CD4-positive, alpha-beta T cell treated with Interleukin-2 at 100 ng/mL for 4 hours (primary cell): Measurements from ENCODE around the gene PDZD7.
A peak's percentile ranks its signal among the peaks of the same experiment; 100 is the strongest.

ENCODE experiments used
- DNase-seq: peaks from one replicate; pipeline ENCODE4 v3.0.0-alpha.2; 2020; ENCODE audit warnings: low spot score

The PDZD7 gene

DNA sequence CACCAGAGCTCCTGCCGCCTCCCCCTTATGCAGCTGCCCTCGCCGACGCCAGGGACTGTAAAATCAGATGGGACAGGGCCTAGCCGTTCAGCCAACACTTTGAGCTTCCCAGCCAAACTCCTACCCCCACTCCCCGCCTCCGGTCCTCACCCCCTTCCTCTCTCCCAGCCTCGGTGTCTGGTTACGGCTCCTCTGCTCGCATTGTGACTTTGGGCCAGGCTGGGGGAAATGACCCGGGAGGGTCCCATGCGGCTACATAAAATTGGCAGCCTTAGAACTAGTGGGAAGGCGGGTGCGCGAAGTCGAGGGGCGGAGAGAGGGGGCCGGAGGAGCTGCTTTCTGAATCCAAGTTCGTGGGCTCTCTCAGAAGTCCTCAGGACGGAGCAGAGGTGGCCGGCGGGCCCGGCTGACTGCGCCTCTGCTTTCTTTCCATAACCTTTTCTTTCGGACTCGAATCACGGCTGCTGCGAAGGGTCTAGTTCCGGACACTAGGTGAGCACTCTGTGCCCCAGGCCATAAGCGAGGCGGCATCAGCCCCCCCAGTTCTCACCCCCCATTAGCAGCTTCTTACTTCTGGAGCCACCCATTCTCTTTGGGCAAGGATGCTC is 30.8 kb upstream of the PDZD7 start, which contains the start of gene KAZALD1:
TSS of gene KAZALD1 (plus strand) at position 366 of the 608 bp plus-strand sequence. CDS start 604 bp downstream, outside the sequence.
- DNase-seq: no peak

- peak; percentile 87 for DNase-seq
Measured at GRCh38 chr10:101060951-101061623, 30.2 kb upstream of the PDZD7 start.

- peak; percentile 92 for DNase-seq
Measured at GRCh38 chr10:101060036-101060950, 29.4 kb upstream of the PDZD7 start.

GRCh38 chr10:101056365-101057151 is 25.6 kb upstream of the PDZD7 start:
- no peak for DNase-seq

GRCh38 chr10:101055411-101055810 is 24.5 kb upstream of the PDZD7 start:
- DNase-seq: no peak

GRCh38 chr10:101054876-101055275 is 23.9 kb upstream of the PDZD7 start:
- DNase-seq: no peak

DNA sequence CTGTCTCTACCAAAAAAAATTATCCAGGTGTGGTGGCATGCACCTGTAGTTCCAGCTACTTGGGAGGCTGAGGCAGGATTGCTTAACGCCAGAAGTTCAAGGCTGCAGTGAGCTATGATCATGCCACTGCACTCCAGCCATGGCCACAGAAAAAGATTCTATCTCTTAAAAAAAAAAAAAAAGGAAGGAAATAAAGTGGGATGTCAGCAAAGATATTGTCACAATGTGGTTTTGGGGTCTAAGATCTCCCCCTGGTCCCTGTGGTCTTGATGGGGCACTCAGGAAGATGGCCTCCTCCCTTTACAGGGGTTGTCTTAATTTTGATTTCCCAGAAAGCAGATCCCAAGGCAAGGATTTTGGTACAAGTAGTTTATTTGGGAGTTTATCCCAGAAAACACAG is 23.4 kb upstream of the PDZD7 start:
- DNase-seq: no peak

GRCh38 chr10:101053516-101053915 is 22.6 kb upstream of the PDZD7 start:
- no peak for DNase-seq

DNA sequence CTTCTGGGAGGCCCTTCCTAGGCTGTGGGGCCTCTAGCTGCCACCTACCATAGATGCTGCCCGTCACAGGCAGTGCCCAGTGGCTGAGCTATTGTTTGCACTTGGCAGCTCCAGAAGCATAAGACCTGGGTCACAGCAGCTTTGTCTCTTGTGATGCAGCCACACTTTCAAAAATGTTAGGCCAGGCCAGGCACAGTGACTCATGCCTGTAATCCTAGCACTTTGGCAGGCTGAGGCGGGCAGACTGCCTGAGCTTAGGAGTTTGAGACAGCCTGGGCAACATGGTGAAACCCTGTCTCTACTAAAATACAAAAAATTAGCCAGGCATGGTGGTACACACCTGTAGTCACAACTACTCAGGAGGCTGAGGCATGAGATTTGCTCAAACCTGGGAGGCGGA is 21.4 kb upstream of the PDZD7 start:
- DNase-seq: no peak

- DNase-seq: peak; percentile 81
Measured at GRCh38 chr10:101050208-101051069, 19.5 kb upstream of the PDZD7 start.

DNA sequence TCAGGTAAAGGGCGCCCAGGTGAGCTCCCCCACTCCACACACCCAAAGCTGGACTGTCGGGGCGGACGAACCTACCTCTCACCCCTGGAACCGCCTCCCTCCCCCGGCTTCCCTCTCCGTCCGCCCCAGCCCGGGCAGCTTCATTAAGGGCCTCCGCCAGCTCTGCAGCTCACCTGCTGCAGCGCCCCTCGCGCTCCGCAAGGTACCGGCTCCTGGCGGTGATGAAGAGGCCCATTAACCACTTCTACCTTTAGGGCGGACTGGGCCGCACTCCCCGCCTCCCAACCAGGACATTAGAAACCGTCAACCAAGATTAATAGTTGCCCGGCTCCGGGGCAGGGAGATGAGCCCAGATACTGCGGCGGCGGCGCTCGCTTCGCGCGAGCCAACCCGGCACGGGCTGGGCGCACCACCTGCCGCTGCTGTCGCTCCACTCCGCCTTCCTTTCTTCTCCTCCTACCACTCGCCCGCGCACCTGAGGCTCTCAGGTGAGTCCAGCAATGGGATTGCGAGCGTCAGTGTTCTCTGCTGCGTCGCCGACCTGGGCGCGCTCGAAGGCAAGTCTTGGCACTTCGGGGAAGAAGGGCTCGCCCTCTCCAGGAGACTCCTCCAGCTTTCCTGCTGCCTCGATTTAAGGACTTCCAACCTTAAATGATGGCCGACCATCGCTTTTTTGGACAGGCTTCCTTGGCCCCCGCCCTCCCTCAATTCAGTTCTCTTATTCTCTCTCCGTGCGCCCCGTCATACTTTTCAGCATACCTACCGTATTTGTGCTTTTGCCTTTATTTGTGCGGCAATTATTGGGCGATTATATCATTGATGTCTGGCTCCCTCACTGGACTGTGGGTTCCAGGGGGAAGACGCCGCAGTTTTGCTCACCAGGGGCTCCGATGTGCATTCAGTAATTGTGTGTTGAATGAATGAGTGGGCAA is 17.3 kb upstream of the PDZD7 start:
- DNase-seq: no peak

- no peak for DNase-seq
Measured at GRCh38 chr10:101047268-101047667, 16.3 kb upstream of the PDZD7 start.

DNA sequence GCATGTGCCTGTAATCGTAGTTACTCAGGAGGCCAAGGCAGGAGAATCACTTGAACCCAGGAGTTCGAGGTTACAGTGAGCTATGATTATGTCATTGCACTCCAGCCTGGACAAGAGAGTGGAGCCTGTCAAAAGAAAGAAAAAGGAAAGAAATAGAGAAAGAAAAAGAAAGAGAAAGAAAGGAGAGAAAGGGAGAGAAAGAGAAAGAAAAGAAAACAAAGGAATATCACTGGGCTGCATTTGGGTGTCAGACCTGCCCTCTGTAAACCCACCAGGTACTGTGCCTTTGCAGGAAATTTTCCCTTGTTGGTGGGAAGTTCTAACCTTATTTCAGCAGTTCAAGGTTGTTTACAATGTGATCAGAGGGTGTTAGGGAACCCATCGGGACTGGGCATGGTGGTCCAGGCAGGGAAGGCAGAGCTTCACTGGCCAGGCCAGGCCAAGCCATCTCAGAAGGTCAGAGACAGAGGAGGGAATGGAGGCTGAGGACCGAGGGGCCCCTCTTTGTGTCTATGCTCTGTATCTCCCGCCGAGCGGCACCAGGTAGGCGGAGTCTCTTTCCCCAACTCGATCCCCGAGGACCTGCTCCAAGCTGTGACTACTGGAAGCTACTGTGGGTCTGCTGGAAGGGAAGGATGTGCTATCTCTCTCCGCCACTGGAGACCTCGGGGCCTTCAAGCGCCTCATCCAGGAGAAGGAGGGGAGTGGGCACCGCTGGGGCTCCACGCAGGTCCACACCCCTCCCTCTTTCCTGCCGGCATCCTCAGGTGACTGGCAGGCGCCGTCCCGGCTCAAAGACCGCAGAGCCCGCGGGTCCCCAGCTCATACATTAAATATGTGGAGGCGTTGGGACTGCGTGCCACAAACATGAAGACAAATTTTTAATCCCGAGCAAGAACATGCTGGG is 15.7 kb upstream of the PDZD7 start:
- no peak for DNase-seq

GRCh38 chr10:101044117-101044516 is 13.2 kb upstream of the PDZD7 start:
- DNase-seq: no peak

- no peak for DNase-seq
Measured at GRCh38 chr10:101043363-101043707, 12.4 kb upstream of the PDZD7 start.

- peak; percentile 86 for DNase-seq
Measured at GRCh38 chr10:101042667-101043362, 11.9 kb upstream of the PDZD7 start.

- DNase-seq: no peak
Measured at GRCh38 chr10:101042118-101042517, 11.2 kb upstream of the PDZD7 start.

DNA sequence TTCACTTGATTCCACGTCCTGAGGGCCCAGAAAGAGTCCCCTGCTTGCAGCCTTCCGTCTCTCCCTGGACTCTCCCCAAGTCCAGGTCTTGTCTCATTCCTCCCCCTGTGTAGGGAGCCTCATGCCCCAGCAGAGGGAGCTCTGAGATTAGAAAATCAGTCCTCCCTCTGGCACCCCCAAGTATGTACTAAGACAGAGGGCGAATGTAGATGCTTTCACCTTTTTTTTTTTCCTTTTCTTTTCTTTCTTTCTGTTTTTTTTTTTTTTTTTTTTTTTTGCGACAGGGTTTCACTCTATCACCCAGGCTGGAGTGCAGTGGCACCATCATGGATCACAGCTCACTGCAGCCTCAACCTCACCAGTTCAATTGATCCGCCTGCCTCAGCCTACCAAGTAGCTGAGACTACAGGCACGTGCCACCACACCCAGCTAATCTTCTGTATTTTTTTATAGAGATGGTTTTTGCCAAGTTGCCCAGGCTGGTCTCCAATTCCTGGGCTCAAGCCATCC is 10.4 kb upstream of the PDZD7 start:
- DNase-seq: peak; percentile 83
